CD4-positive, alpha-beta T cell treated with Interleukin-6 for 4 hours (primary cell): ENCODE data around the gene LAIR1.
A peak's percentile ranks its signal among the peaks of the same experiment; 100 is the strongest.
"Not testable (repeated sequence)": the region's sequence is repeated elsewhere in the genome, so short reads cannot be mapped to it uniquely, and the experiment has no call there.

Experiments
- DNase-seq: peaks from one replicate; pipeline ENCODE4 v3.0.0-alpha.2; 2020; ENCODE audit warnings: mixed read lengths

Gene LAIR1

DNA sequence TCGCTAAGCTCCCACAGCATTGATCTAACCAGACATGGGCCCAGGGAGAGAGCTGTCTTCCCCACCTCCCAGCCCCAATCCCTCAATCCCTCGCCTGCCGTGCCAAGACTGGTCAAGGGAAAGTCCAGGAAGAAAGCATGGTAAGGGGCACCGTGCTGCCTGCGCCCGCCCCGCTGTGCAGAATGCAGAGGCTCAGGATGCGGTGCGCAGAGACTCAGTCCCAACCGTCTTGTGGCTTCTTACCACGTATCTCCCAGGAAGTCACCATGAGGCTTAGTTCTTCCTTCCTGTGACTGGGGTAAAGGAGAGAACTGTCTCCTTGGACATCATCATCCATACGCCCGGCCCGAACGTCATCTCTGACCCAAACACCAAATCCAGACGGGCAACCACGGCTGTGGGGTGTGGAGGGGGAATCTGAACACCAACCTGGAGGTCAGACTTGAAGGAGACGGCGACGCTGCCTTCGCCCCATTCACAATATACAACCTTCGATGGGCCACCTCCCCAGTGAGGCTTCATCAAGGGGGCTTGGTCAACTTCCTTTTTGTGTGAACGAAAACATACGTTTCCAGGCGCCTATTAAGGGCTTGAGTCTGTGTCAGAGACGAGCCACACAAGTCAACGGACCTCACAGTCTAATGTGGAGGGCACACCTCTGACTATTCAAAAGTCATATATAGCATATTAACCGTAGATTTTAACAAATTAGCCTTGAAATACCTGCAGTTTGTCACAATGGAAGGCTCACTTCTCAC lies 10.6 kb upstream of the LAIR1 start:
- DNase-seq = peak; percentile 36

DNA sequence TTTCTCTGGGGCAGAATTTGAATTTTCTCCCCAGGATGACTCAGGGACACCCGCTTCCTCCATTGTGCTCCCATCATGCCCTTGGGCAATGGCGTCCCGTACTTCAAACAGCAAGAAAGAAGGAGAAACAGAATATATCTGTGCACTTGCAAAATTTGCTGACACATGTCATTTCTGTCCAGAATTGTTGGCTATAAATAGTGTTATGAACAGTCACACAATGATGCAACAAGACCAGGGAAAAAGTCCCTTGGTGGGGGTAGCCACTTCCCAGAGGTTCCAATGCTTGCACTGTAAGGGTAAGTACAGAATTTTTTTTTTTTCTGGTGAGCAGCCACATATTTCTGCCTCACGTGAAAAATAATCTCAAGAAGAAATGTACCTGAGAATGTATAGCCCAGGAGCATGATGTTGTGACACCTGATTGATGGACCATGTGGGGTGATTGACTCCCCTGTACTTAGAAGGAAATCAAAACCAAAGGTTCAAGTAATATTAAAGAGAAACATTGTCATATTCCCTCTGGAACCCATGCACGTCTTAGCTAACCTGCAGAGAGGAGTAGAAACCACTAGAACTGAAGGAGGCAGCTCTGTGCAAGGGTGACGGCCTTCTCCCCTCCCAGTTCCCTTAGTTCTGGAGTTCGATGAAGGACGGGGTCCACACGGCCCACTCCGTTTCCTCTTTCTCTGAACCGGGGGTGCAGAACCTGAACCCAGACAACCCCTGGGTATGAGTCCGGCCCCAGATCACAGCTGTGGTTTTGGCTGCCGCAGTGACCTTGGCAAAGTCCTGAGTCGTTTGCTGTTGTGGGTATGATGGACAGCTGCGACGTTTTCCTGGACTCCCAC lies 9.3 kb upstream of the LAIR1 start:
- no peak for DNase-seq

DNA sequence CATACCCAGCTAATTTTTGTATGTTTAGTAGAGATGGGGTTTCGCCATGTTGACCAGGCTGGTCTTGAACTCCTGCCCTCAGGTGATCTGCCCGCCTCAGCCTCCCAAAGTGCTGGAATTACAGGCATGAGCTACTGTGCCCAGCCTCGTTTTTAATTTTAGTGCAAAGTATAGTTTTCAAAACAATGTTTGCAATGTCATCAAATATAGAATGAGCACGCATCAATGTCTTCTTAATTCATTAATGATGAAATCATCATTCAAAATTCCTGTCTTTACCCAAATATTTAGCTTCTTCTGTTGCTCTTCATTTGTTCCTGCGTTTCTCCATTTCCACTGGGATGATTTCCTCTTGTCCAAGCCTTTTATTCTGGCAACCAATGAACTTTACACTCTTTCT lies 6.7 kb upstream of the LAIR1 start:
- DNase-seq = not testable (repeated sequence)

GRCh38 chr19:54370434-54370796 lies 5.7 kb upstream of the LAIR1 start:
- peak; percentile 68 for DNase-seq

DNA sequence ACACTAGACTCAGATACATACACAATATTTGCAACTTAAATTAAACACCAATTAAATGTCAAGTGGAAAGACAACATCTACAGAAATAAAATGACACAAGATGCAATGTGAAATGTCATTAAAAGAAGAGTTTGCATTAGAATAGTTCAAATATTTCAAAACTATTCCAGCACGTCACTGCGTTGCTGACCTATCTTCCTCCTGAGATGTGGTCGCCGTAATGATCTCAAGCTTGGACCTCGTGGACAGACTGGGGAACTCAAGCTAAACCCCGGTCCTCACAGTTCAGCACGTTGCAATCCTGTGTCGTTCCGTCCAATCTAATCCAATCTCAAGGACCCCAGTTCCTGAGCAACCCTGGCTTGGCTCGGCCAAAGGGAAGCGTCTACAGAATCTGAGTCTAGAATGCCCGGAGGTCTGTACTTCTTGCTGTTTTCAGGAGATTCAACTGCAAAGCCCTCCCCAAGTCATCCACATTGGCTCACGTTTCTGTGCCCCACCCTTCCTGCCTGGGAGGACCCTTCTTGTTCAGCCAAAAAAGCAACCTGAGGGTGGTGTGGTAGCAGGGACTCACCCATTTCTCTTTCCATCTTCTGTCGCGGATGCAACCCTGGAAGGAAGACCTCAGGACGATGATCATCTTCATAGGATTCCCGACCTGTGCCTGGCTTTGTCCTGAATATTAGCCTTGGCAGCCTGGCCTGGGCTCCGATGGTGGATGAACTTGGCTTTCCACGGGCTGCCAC lies 5.1 kb upstream of the LAIR1 start:
- not testable (repeated sequence) for DNase-seq

DNA sequence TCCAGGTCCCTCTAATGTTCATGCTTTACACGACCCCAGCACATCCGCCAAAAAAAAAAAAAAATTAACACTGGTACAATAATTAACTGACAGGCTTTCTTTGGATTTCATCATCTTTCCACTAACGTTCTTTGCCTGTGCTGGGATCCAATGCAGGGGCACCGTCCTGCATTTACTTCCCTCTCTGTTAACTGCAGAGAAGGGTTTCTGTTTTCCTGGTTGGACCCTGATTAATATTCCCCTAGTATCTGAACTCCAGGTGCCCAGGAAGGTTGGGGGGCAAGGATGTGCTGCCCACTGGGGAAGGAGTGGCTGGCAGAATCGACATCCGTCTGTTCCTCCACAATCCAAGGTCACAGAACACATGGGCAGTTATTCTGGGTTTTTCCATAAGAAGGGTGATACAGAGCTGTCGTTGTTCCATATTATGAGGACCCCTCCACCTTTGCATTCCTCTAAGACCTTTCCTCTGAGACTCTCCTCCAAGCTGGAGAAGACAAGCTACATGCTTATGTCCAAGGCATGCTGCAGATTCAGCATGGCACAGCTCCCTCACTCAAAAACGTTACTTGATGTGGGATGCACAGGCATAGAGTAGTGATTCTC lies 4.5 kb upstream of the LAIR1 start:
- no peak for DNase-seq

DNA sequence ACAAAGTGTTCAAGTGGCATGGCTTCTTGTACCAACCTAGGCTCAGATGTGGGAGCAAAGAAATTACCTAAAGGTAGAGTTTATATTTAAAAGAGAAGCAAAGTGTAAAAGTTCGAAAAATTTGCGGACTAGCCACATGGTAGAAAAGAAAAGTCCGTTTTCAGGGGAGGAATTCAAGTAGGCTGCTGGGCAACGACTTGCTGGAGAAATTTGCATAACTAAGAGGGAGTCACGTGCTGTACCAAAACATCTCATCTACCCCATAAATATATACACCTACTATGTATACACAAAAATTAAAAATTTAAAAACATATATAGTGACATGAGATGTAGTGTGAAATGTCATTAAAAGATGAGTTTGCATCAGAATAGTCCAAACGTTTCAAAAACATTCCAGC lies 2.1 kb upstream of the LAIR1 start:
- no peak for DNase-seq

- not testable (repeated sequence) for DNase-seq
These were observed 1.1 kb upstream of the LAIR1 start for GRCh38 chr19:54365798-54366197.

- not testable (repeated sequence) for DNase-seq
These were observed 2.9 kb downstream of the LAIR1 start for GRCh38 chr19:54361680-54362422.

- DNase-seq = not testable (repeated sequence)
These were observed 5.4 kb downstream of the LAIR1 start for GRCh38 chr19:54359149-54359820.

DNA sequence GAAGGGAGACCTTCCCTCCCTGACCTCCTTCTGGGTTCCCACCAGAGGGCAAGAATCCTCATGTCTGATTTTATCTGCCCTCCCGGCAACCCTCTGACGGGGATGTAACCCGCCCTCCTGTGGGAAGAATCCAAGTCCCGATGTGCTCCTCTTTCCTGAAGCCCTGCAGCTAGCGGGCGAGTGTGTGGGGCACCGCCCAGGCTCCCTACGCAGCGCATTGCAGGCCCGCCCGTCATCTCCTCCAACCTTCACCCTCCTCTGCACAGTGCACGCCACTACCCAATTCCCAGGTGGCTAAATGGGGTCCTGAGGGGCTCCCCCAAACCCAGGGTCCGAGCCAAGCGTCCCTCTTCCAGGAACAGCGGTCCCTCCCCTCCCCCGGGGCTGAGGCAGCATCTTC lies 7.3 kb downstream of the LAIR1 start:
- no peak for DNase-seq

DNA sequence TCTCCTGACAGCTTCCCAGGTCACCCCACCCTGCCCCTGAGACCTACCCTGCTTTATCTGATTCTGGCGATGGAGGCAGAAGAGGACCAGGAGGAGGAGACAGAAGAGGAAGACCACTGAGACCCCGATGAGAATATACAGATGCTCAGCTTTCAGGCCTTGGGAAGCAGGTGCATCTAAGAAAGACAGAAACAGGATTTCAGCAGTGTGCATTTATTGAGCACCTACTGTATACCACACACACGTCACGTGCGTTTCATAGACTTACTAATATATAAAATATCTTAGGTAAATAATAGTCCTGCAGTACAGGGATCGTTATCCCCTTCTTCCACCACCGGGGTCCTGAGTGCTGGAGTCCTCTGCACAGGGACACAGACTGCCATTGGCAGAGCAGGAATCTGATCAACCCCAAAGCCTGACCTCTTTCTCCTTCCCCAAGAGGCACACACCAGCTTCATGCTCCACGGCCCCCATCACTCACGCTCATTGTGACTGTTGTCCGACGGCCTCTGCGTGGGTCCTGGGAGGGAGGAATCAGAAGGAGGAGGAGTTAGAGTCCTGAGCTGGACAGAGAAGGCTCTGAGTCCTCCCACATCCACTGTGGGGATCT lies 8.2 kb downstream of the LAIR1 start:
- no peak for DNase-seq

DNA sequence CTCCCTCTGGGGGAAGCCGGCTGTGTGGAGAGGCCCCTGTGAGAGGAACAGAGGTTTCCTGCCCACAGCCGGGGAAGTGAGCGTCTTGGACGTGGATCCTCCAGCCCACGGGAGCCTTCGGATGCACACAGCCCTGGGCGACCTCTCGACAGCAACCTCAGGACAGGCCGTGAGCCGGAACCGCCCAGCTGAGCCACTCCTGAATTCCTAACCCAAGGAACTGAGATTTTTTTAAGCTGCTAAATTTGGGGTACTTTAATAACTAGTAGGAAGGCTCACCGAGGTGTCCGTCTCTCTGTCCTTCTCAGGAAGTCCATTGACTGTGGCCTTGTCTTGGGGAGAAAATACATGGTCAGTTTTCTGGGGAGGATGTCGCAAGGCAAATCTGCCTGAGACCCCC lies 9.1 kb downstream of the LAIR1 start:
- DNase-seq = no peak

GRCh38 chr19:54354761-54355160 lies 10.0 kb downstream of the LAIR1 start:
- DNase-seq = no peak

GRCh38 chr19:54352546-54352945 lies 12.2 kb downstream of the LAIR1 start:
- DNase-seq = no peak

- DNase-seq = no peak
These were observed 12.7 kb downstream of the LAIR1 start for GRCh38 chr19:54352041-54352440.

- DNase-seq = no peak
These were observed 13.3 kb downstream of the LAIR1 start for GRCh38 chr19:54351474-54351873.

DNA sequence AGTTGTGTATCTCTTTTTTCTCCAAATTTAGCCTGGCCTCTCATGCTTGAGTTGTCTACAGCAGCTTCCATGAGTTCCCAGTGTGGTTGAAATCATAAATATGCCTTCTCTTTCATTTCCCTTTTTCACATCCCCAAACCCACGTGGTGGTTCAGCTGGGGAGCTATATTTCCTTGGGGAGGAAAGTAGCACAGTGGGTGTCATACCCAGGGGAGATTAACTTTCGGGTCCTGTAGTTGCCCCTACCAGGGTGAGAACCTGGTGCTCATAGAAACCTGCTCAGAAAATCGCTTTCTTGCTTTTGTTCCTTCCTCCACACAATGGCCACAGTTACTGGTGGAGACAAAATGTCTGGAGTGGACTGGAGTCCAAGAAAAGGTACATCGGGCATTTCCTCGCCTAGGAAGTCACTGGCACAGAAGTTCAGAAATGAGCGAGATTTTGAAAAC lies 18.8 kb downstream of the LAIR1 start:
- no peak for DNase-seq

DNA sequence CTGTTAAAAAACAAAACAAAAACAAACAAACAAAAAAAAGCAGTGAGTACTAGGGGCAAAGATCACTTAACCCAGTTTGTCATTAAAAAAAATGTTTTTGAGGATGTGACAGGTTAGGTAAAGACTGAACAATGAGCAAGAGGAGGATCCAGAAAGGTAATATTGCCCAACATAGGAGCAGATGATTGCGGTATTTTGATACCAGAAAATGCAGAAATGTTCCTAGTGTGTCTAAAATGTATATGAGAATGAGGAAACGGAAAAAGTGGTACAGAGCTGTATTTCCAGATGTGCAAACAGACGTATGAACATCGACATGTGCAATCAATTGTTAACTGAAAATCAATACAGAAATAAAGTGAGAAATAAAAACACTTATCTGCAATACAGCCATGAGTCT lies 20.9 kb downstream of the LAIR1 start:
- DNase-seq = no peak

DNA sequence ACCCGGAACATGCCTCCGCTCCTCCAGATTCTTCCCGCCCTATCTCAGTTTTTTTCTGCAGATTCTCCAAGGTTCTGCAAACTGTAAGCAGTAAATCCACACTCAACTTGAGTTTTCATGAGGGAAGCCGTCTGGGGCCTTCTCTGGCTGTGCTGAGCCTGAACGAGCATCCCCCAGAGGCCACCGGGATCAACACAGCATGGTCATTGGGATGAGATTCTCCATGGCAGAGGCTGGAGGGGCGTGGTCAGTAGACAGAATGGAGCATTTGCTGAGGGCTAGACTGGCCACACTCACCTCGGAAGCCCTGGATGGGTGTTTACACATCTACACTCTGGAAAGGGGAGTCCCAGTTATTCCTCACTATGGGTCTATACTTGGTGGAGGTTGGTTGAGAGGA lies 23.4 kb downstream of the LAIR1 start:
- no peak for DNase-seq

GRCh38 chr19:54339646-54340358 lies 24.9 kb downstream of the LAIR1 start:
- no peak for DNase-seq
